G401 (cell line): ENCODE measurements around the gene VEPH1. TPM values are rescaled to one million over a fixed set of nuclear protein-coding genes. Genes with fewer than 3 reads are reported as not detected.
A peak's percentile ranks its signal among the peaks of the same experiment; 100 is the strongest.

Experiments
- DNase-seq: peaks from one replicate; pipeline ENCODE4 v3.0.0-alpha.2; 2015; ENCODE audit warnings: low spot score
- in situ Hi-C: cut with HindIII; loops from 2 replicates; pipeline ENCODE4 v1.10.0; 2016; ENCODE audit warnings: low sequenced_read_pairs, mixed read lengths
- total RNA-seq: library from RNA; depleted of rRNA; stranded (reverse); fragments of >200 nt; shearing (Covaris generic); gene quantifications from 2 replicates; pipeline ENCODE4 v1.2.3, GENCODE V29; 2014

Gene VEPH1
- total RNA-seq, 1 experiment from 2014 or later = 25.3 TPM

DNA sequence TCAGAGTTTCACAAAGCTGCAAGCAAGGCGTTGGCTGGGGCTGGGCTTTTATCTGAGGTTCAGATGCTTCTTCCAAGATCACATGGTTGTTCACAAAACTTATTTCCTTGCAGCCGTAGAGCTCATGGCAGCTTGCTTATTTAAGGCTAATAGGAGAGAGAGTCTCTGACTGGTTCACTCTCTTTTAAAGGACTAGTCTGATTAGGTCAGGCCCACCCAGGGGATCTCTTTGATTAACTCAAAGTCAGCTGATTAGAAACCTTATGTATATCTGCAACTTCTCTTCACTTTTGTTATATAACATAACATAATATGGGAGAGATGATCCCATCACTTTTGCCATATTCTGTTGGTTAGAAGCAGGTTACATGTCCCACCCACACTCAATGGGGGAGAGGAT, 243.4 kb downstream of the VEPH1 start:
- in situ Hi-C loops = no loop called here
- no peak for DNase-seq

DNA sequence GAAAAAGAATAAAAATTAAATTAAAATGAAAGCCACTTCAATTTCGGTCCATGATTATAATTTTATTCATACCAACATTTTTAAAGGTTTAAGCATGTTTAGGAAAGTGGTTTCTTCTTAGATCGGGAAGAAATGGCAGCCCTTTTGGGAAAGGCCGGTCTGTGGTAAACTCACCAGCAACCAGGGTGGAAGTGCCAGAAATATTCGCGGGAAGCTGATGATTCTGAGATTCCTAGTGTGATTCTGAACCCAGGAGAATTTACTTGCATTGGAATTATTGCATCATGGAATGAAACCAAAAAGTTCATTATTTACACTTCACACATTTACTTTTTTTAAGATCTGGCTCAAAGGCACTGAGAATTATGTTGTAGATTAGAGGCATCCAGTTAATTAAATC, 246.1 kb downstream of the VEPH1 start:
- DNase-seq = no peak
- in situ Hi-C loops = no loop called here

DNA sequence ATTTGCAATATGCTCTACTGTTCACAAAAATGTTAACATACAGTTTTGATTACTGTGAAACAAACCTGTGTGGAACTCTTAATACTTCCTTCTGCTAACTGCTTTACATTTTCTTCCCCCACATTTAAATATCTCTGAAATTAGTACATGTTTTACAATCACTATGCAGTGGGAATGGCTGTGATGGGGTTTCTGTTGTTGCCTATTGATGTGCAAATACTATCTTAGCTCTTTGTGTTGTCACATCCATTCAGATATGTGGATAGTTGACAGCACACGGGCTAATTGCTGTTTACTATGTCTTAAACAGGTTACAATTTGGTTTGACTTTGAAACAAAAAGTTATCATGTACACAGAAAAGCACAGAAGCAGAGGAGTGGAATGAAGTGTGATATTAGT, 247.4 kb downstream of the VEPH1 start:
- no peak for DNase-seq
- in situ Hi-C loops = no loop called here

DNA sequence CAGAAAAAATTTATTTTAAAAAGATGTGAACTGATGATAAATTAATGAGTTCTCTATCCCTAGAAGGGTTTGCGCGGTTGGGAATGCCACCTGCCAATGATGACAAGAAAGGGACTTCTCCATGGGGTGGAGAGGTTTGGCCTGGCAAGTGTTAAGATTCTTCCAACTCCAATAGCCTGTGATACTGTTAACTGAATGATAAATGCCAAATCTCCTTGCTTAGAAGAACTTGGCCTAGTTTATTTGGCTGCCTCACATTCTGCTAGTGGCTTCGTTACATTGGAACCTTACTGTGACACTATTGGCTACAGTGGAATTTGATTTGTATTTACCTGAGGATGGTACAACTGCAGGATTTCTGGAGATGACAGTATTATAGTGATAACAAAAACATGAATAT, 251.5 kb downstream of the VEPH1 start:
- peak; percentile 19 for DNase-seq
- in situ Hi-C loops = no loop called here

- DNase-seq = no peak
- in situ Hi-C loops = no loop called here
Observed at GRCh38 chr3:157249606-157250005, 253.6 kb downstream of the VEPH1 start.

DNA sequence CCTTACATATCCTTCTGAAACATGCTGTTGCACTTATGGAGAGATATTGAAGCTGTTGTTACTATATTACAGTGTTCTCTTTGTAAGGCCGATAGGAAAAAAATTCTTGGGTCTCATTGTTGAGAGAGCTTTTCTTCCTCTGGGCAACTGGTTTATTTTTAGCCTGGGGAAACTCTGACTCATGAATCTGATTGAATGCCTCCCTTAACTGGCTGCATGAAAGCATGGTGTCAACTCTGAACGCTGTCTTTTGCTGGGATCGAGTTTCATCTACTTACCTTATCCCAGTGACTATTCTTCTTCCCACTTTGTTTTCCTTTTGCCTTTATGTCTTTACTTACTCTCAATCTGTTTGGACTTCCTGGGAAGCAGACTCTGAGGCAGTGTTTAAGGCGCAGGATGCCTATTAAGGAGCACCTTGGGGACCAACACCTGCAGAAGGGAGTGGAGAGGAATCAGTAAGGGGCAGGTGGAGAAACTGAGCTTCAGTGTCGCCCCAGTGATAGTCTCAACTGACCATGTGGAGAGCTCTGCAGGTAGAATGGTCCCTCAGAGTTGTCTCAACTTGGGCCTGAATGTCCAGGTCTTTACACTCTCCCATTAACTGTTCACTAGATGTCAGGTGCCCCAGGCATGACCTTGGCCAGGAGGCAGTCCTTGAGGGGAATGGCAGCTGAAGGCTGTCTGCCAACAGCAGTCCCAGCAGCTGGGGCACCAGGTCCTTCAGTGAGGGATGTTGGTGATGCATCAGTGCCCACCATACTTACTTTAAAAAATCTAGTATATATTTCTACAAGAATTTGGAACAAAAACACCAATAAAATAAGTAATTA, 254.4 kb downstream of the VEPH1 start:
- DNase-seq = peak; percentile 3
- in situ Hi-C loops = no loop called here

- no peak for DNase-seq
- in situ Hi-C loops = no loop called here
Observed at GRCh38 chr3:157247391-157247790, 255.8 kb downstream of the VEPH1 start.

DNA sequence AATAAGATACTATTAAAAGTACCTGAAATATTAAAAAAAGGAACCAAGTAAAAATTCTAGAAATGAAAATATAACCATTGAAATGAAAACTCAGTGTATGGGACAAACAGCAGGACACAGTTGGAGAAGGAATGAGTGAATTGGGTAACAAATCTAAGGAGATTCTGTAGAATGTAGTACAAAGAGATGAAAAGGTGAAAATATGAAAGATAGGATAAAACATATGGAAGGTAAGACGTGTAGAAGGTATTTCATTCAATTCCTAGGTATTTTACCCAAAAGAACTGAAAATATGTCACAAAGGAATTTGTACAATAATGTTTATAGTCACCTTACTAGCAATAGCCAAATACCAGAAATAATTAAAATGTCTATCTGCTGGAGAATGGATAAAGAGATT, 260.4 kb downstream of the VEPH1 start:
- DNase-seq = no peak
- in situ Hi-C loops = no loop called here

DNA sequence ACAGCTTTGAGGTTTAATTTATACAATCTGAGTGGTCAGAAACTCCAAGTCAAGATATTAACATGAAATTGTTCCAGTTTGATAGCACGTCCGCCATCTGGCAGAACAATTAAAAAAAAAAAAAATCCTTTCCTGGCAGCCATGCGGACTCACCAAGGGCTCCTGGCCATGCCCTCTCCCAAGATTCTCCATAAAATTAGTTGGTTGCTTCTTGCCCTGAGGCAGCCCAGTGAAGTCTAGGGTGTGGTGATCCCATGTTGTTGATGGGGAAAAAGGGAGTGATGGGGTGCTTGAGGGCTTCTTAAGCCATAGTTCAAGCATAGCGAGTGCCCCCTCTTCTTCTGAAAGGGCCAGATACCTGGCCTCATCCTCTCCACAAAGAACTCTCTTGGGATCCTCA, 261.6 kb downstream of the VEPH1 start:
- in situ Hi-C loops = no loop called here

GRCh38 chr3:157240408-157240807, 262.8 kb downstream of the VEPH1 start:
- DNase-seq = no peak
- in situ Hi-C loops = no loop called here

More for the DNA sequence above, 261.6 kb downstream of the VEPH1 start:
- DNase-seq = no peak

GRCh38 chr3:157239082-157239704, 264.0 kb downstream of the VEPH1 start:
- DNase-seq = peak; percentile 31
- in situ Hi-C loops = no loop called here

DNA sequence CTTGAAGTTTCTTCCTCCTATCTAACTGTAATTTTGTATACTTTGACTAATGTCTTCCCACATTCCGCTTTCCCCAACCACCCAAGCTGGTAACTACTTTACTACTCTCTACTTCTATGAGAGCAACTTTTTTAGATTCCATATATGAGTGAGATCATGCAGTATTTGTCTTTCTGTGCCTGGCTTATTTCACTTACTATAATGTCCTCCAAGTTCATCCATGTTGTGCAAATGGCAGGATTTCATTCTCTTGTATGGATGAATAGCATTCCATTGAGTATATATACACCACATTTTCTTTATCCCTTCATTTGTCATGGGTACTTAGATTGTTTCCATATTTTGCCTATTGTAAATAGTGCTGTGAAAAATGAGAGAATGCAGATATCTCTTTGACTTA, 264.8 kb downstream of the VEPH1 start:
- in situ Hi-C loops = no loop called here
- no peak for DNase-seq

DNA sequence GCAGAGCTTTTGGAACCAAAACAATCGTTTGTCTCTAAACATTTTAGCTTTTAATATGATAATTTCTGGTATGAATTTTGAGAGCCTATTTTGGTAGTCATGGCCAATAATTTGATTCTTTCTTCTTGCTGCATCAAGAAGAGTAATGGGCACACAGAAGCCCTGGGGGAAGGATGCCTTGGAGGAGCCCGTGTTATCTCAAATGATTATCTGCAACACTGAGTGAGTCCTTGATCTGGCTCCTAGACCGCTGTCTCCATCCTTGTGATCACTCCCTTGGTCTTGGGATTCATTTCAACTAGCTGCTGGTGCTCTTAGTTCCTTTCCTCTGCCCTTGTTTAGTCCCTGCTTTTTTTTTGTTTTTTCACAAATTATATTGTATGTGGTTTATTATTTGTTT, 265.3 kb downstream of the VEPH1 start:
- no peak for DNase-seq
- in situ Hi-C loops = no loop called here

DNA sequence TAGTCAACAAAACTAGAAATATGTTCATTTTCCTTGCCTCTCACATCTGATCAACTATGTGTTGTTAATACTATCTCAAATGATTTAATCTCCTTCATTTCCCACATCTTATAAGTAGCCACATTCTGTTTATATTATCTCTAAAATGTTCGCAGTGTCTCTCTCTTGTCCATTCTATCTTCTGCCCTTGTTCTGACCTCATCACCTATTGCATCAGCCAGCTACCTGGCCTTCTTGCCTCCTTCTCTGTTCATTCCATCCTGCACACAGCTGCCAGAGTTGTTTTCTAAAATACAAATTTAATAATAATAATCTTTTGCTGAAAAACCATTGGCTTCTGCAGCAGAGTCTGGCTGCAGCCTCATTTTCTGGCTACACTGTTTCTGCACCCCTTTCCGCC, 267.9 kb downstream of the VEPH1 start:
- no peak for DNase-seq
- in situ Hi-C loops = no loop called here

- in situ Hi-C loops = no loop called here
- DNase-seq = no peak
Observed at GRCh38 chr3:157233923-157234322, 269.3 kb downstream of the VEPH1 start.

DNA sequence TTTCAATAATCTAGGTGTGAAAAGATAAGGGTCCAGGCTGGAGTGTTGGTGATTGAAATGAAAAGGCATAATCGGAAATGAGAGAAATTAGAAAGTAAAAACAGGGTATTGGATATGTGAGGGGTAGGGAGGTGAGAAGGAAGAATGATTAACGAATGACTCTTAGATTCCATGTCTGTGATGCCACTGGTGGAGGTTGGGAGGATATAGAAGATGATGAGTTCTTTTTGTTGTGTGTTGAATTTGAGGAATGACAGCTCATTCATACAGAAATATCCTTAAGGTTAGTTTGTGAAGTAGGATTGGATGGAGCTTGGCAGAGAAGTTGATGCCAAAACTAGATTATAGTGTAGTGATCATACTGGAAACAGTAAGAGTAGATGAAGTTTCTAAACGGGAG, 271.1 kb downstream of the VEPH1 start:
- no peak for DNase-seq
- in situ Hi-C loops = no loop called here

DNA sequence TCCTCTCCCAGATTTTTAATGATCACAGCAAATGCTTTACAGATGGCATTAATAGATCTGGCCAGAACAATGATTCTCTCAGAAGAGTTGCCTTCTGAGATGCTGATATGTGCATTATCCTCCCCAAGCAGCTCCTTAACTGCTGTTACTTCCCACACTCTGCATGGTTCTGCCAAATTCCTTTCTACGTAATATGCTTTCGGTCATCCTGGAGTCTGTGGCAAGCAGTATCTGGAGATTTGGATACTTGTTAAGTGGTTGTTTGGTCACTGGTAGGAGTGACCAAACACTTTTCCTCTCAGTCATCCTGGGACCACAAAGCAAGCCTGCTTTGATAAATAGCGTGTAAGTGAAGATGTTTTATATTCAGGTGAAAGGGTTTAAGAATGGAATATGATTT, 272.1 kb downstream of the VEPH1 start:
- no peak for DNase-seq
- in situ Hi-C loops = no loop called here

DNA sequence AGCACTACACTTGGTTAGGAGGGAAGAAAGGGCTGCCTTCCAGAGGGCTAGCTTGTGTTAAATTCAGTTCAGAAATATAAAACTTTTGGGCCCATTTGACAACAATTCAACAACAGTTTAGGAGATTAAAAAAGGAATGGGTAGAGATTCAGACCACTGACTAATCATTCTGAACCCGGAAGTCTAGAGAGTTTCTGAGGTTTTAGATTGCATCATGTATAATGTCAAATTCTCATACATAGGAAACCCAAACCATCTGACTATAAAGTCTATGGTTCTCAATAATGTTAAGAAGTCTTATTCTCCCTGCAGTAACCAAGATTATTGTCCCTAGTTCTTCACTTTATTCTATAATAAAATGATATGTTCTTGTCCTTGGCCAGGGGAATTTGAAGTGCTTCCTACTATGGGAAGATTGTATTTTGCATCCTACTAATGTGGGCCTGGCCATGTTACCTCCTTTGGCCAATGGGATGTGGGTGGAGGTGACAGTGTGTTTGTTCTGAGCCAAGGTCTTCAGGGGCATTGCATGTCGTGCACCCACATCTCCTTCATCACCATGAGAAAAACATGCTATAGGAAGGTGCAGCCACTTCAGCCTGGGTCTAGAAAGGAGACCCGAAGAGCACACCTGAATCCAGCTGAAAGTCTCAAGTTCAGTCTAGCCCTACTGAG, 276.9 kb downstream of the VEPH1 start:
- in situ Hi-C loops = no loop called here
- DNase-seq = no peak

- no peak for DNase-seq
- in situ Hi-C loops = no loop called here
Observed at GRCh38 chr3:157225001-157225400, 278.2 kb downstream of the VEPH1 start.

DNA sequence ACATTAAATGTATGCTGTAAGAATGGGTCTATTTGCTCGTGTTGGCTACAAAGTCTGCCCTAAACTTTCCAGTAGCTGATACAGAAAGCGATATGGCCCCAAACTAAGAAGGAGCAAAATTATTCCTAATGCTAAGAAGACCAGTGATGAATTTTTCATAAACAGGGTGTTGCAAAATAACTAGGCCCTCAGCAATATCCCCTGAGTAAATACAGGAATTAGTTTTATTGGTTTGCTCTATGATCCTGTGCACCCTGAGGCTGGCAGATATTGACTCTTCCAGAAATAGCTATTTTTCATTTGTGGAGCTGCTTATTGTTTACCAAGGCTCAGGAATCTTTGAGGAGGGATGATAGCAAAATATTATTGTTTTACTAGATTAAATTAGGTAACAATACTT, 282.3 kb downstream of the VEPH1 start:
- in situ Hi-C loops = no loop called here
- no peak for DNase-seq
